D341Med (cell line): Measurements from ENCODE around the gene PITRM1.

Experiments used
- DNase-seq: peaks from one replicate; pipeline ENCODE4 v3.0.0; 2012; ENCODE audit warnings: low spot score

PITRM1 gene

GRCh38 chr10:3102720-3103427 lies 69.7 kb downstream of the PITRM1 start:
- DNase-seq = no peak

- DNase-seq = no peak
These were observed 71.5 kb downstream of the PITRM1 start for GRCh38 chr10:3100856-3101640.

GRCh38 chr10:3100093-3100792 lies 72.3 kb downstream of the PITRM1 start:
- no peak for DNase-seq

- no peak for DNase-seq
These were observed 73.1 kb downstream of the PITRM1 start for GRCh38 chr10:3099291-3100092.

GRCh38 chr10:3098689-3099088 lies 73.9 kb downstream of the PITRM1 start:
- DNase-seq = no peak

- no peak for DNase-seq
These were observed 75.4 kb downstream of the PITRM1 start for GRCh38 chr10:3097160-3097559.

- DNase-seq = no peak
These were observed 76.4 kb downstream of the PITRM1 start for GRCh38 chr10:3096149-3096548.

- DNase-seq = no peak
These were observed 77.0 kb downstream of the PITRM1 start for GRCh38 chr10:3095373-3096139.

- no peak for DNase-seq
These were observed 78.0 kb downstream of the PITRM1 start for GRCh38 chr10:3094609-3095036.

GRCh38 chr10:3093996-3094395 lies 78.6 kb downstream of the PITRM1 start:
- DNase-seq = no peak

GRCh38 chr10:3091921-3092320 lies 80.7 kb downstream of the PITRM1 start:
- no peak for DNase-seq

GRCh38 chr10:3090914-3091787 lies 81.4 kb downstream of the PITRM1 start:
- DNase-seq = no peak

GRCh38 chr10:3090388-3090787 lies 82.2 kb downstream of the PITRM1 start:
- DNase-seq = no peak
